ENCODE results near the gene FBN1.

GRCh38 chr15:48559285-48559684 is 86.2 kb downstream of the FBN1 start:
- no peak for TF ChIP-seq POLR2AphosphoS5 (IDR thresholded peaks at IDR 0.05)
- TF ChIP-seq, protein P1, sequence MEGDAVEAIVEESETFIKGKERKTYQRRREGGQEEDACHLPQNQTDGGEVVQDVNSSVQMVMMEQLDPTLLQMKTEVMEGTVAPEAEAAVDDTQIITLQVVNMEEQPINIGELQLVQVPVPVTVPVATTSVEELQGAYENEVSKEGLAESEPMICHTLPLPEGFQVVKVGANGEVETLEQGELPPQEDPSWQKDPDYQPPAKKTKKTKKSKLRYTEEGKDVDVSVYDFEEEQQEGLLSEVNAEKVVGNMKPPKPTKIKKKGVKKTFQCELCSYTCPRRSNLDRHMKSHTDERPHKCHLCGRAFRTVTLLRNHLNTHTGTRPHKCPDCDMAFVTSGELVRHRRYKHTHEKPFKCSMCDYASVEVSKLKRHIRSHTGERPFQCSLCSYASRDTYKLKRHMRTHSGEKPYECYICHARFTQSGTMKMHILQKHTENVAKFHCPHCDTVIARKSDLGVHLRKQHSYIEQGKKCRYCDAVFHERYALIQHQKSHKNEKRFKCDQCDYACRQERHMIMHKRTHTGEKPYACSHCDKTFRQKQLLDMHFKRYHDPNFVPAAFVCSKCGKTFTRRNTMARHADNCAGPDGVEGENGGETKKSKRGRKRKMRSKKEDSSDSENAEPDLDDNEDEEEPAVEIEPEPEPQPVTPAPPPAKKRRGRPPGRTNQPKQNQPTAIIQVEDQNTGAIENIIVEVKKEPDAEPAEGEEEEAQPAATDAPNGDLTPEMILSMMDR (IDR thresholded peaks at IDR 0.05) = no peak
- no peak for TF ChIP-seq POLR2A (IDR thresholded peaks at IDR 0.05)
- no peak for TF ChIP-seq EP300 (IDR thresholded peaks at IDR 0.05; ENCODE audit: low read depth)
